Measurements from ENCODE around the gene DNAH9.

DNA sequence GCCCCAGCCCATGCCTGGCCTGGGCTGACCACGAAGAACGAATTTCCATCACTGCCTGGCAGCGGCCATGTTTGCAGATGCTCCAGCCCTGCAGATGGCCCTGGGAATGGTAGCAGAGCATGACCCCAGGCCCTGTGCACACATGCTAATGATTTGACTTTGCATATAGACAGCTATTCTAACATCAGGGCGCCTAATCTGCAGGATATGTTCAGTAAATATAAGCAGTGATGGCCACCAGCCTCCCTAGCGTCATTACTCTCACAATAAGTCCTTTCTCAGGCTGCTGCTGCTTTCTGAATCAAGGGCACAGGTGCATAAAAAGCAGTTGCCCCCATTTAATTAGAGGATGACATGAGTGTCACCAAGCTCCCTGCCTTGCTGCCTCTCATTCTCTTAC is 24.2 kb downstream of the DNAH9 start:
- no peak for TF ChIP-seq POLR2A (IDR thresholded peaks at IDR 0.05)
- TF ChIP-seq CTCF (IDR thresholded peaks at IDR 0.05 in 4 of 5, conservative IDR thresholded peaks at IDR 0.05 in 1 of 5): no peak

Data from gastrocnemius medialis (tissue), 4 donors.